Measurements from ENCODE around the gene SLIT3.

Gene SLIT3

DNA sequence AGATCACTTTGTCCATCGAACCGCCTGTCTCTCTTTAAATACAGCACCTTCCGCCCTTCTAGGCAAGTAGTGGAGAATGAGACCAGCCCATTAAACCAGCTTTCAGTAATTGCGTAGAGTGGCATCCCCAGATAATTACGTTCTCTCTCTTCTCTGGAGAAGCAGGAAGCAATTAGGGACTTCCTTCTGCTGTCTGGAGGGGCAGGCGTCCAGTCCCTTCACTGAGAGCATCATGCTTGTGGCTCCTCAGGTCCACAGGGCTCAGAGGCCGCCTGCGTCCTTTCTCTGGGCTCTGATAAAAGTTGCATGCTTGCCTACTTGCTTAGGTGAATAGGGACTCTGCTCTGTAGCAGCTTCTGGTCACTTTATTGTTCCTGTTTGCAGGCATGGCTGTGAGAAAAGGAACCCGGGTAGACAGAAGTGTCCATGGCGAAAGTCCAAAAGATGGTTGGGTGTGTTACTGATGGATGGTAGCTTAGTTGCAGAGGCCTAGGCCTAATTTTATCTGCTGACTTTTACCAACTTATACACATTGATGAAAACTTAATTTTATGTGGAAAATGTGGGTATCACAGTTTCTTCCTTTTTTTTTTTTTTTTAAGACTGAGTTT, 422.7 kb downstream of the SLIT3 start:
- no peak for DNase-seq

DNA sequence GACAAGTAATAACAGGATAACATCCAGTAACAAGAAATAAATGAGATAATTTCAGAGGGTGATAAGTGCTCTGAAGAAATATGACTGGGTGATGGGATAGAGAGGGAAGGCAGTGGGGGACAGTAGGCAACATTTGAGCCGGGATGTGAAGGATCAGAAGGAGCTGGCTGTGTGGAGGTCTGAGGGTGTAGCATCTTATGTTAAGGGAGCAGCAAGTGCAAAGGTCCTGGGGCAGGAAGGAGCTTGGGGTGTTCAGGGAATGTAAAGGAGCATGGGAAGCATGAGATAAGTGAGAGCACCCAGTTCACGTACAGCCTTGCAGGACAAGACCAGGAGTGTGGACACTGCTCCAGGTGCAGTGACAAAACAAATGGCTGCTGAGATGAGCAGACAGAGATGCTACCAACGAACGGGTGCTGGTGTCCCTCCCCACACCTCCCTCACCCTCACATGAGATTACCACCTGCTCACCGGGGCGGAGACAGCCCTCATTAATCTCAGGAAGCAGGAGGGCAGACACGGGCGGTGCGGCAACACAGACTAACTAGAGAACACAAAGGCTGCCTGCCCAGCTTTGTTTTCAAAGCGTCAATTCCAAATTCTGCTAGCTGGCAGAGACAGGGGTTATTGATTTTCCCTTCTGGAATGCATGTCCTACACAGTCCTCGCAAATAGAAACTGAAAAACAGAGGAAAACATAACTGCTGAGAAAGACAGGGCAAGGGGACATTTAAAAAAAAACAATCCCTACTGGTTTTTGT, 423.6 kb downstream of the SLIT3 start:
- no peak for DNase-seq

DNA sequence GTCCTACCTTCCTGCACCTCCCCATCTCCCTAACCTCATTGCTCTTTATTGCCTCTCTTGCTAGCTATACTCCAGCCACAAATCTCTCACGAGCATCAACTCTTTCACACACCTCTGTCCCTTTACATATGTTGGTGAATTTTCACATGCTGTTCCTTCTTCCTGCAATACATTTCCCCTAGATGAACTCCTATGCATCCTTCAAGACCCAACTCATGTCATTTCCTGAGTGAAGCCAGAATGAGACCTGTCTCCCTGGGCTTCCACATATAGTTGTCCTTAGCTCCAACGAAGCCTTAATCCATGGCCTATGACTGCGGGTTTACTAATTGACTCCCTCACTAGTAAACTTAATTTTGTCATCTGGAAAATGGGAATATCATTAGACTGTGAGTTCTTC, 424.5 kb downstream of the SLIT3 start:
- no peak for DNase-seq

DNA sequence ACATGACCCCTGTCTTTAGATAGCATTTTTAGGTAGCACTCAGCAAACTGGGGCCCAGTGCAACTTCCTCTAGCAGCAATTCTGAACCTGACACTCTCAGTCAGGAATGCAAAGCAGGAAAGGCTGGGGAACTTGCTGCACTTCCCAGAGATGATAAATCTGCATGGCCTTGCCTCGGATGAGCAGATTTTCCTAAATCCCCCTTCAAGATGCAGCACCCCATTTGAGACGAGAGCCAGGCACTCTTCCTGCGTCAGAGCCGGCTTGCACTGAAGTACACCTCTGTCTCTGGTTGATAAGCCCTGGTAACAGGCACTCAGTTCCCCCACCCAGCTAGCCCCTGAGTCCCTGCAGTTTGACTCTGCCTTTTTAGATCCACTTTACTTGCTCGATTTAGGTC, 425.1 kb downstream of the SLIT3 start:
- no peak for DNase-seq

DNA sequence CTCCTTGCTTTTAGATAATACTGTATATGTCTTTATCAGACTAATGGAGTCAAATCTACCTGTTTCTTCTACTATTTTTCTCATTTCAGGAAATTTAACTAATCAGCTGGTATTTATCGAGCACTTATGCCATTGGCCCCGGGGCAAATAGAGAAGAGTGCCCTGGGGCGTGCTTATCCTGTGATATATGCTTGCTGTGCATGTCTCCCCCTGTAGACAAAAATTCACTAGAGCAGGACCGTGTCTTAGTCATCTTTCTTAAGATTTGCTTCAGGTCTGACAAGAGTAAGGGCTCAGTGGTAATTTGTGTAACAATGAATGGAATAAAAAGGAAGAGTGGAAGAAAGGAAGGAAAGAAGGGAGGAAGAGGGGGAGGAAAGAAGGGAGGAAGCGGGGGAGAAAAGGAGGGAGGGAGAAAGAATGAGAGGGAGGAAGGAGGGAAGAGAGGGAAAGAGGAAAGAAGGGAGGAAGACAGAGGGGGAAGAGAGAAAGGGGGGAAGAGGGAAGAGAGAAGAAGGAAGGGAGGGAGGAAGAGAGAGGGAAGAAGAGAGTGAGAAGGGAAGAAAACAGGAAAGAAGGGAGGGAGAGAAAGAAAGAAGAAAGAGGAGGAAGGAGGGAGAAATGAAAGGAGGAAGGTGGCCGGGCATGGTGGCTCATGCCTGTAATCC, 426.1 kb downstream of the SLIT3 start:
- no peak for DNase-seq

DNA sequence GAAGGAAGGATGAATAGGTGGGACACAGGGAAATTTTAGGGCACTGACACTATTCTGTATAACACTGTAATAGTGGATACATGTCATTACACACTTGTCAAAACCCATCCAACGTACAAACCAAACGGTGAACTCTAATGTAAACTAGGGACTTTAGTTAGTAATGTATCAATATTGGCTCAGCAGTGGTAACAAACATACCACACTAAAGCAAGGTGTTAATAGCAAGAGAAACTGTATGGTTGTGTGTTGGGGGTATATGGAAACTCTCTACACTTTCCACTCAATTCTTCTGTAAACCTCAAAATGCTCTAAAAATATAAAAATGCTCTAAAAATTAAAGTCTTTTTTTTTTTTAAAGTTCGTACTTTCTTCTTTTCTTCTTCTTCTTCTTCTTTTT, 428.7 kb downstream of the SLIT3 start:
- no peak for DNase-seq

DNA sequence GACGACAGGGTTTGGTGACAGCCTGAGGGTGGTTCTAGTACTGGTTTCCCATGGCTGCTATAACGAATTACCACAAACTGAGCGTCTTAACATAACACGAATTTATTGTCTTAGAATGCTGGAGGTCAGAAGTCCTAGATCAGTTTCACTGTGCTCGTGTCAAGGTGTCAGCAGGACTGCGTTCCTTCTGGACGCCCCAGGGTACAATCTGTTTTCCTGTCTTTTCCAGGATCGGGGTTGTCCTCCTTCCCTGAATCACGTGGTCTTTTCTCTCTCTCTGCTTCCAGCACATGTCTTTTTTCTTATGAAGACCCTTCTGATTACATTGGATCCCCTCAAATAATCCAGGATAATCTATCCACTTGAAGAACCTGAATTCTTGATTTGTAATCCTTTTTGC, 430.0 kb downstream of the SLIT3 start:
- DNase-seq: no peak

DNA sequence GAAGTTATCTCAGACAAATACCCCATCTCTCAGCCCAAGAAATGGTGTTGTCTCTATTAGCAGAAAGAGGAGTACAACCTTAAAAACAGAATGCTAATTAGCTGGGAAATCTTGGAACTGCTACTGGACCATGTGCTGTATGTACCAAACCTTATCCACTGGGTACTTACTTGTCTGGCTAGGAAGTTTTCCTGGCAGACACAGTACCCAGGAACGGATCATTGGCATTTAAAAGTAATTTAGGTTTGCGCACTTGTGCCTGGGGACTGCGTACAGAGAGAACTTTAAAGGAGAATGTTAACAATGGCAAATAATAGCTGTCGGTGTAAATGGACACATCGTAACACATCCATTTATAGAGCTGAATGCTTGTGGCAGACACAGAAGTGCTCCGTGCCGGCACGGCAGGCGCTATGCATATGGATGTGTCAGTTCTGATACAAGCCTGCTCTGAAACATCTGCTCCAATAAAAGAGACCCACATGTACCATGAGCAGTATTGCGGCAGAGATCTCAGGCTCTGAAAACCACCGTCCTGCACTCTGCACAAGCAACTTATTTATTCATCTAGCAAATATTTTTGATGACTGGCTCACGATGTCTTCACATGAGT, 431.2 kb downstream of the SLIT3 start:
- no peak for DNase-seq

DNA sequence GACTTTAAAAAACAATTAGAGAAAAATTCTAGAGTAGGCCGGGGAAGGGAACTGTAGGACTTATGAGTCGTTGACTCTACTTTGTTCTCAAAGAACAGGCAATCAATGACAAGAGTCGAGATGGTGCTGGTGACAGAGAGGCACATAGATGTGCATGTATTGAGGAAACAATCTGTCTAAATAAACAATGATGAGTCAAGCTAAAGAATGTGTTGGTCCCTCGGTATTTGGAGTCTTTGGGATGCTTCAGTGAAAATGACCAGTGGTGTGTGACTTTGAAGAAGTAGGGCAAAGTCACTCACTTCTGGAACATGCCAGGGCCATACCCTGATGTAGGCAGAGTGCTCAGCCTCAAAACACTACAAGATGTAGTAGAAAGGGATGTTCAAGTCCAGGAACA, 433.7 kb downstream of the SLIT3 start:
- no peak for DNase-seq

DNA sequence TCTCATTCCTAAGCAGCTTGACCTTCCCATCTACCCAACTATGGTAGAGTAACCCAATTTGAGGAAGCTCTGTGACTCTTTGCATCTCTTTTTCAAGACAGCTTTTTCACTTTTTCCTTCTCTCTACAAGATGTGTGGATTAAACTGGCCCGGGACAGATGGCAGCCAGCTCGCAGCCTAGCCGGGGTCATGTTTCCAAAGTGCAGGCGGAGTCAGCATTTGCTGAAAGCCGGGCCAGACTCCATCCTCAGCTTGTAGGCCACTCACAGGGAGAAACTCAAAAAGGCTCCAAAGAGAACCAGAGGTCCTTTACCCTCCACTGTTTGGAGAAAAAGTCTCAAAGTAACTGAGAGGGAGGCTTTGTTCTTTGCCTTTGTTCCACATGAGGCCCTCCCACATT, 435.0 kb downstream of the SLIT3 start:
- no peak for DNase-seq

DNA sequence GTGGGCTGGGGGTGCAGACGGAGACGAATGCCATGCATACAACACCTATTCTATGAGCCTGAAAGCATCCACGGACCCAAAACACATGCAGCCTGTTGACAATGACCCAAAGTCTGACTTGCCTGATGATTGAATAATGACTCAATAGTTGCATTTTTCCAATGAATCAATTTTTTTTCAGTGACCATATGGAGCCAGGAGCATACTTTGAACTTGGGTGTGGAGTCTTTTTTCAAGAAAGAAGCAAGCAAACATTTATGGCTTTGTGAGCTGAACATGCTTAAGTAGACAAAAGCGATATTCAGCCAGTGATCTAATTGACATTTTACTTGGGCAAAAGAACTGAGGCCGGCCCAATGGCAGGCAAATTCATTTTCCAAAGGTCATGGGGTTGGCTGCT, 437.9 kb downstream of the SLIT3 start:
- no peak for DNase-seq

DNA sequence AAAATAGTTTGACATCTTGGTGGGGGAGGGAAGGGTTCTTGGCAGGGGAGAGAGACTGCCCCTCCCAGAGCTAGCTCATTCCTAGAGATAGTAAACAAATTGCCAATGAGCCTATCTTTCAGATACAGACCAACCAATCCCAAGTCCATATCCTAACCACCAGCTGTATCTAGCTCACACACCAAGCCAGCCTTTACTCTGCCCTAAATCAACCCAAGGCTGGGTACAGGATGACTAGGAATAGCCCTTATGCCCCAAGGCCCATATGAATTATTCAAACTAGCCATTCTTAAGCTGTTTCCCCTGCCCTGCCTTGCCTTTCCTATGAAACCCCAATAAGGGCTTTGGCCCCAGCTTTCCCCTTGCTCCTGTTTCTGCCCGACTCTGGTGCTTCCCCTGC, 440.4 kb downstream of the SLIT3 start:
- no peak for DNase-seq

DNA sequence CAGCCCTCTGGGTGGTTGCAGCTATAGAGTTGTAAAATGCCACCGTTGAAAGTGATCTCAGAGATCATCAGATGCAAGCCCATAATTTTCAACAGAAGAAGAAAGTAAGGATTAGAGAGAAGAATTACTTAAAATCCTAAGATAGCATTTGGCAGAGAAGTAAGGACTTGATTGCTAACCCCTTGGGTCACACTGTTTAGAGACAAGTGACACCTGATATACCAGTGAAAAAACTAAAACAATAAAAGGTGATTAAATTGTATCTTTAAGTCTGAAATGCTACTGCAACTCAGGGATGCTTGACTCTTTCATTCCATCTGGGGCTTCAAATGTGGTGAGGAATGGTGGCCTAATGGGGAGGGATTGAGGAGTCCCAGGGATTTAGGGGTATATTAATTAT, 440.9 kb downstream of the SLIT3 start:
- DNase-seq: no peak

DNA sequence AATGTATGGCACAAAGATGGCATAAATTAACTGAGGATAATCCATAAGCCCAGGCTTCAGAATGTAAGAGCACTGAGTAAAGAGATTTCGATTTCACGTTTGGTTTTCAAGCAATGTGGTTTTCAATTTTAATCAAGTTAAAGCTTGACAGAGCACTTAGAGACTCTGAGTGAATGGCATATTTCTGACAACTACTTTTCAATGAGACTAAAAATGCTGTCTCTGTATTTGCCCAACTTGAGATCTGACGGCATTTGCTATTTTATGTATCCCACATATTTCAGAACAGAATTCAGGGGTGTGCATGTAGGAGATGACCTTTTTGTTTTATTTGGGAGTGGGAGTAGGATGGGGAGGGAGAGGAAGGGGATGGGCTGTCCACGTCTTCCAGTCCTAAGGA, 441.5 kb downstream of the SLIT3 start:
- no peak for DNase-seq

DNA sequence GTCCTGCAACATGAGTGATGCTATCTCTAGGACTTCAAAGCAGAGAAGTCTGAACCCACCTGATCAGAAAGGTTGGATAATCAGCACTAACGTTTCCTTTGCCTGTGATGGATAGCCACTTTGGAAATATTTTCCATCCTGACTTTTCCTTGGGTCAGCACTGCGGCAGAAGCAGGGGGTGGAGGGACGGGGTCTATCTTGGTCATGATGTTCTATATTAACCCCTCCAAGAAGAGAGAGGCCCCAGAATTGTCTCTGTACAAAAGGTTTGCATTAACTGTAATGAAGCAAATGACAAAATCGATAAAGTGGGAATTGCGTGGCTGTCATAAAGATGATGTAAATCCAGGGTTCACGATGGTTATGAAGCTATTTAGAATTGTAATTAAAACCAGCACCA, 441.9 kb downstream of the SLIT3 start:
- DNase-seq: no peak

DNA sequence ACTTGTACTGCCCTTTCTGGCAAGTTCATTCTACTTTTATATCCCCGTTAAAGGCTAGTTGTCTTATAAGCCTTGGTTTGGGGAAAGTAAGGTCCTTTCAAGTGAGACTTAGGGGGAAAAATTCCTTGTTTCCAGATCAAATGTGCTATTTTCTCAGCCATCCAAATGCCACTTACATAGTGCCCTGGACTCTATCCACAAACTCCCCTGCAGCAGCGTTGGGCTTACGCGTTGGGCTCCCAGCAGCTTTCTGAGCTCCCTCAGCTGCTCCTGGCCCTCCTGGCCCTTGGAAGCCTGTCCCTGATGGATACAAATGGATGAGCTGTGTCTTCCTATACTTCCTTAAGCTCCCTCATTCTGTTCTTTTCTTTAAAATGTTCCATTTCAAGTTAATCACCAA, 442.6 kb downstream of the SLIT3 start:
- no peak for DNase-seq

DNA sequence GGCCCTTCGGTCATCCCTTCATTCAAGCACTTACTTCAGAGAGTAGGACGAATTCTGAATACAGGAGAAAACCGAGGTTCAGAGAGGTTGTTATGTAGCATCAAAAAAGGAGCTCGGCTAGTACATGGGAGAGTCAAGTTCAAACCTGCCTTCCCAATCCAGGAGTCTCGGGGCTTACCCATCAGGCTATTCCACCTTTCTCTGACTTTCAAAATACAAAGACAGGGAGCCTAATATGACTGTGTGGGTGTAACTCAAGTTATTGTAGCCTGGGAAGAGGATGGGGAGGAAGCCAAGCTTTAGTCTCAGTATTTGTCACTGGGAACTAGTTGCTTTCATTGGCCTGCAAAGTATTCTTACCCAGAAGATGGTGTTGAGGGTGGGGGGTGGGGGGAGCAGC, 447.0 kb downstream of the SLIT3 start:
- no peak for DNase-seq

DNA sequence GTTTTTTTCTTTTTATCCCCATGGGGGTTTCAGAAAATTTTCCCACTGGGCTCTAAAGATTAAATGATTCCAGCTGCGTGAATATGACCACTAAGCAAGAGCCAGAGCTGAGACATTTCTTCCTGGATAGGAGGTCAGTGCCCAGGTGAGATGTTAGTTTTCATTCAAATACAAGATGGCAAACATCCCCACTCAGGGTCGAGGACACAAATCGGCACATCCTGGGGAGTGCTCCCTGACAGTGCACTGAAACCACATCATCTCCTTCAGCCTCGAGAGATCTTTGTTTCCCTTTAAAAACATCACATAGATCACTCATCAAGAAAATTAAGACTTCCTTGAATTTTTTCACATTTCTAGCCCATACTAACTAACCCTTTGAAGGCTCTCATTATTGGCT, 448.6 kb downstream of the SLIT3 start:
- no peak for DNase-seq

DNA sequence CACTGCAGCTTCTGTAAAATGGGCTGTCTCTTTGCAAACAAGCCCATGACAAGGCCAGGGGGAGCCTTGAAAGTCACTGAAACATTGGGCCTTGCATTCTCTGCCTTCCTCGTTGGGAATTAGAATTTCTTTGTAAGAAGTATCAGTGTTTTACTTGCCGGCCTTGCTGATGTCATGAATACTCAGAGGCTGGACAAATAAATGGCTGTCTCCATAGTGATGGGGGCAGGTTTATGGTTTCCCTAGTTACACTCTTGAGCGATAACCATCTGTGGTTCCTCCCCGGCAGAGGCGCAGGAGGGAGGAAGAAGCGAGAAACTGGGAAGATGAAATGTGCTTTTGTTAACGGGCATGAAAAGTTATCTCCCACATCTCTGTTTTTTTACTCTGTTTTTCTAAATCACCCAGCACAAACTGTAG, 449.0 kb downstream of the SLIT3 start:
- no peak for DNase-seq

DNA sequence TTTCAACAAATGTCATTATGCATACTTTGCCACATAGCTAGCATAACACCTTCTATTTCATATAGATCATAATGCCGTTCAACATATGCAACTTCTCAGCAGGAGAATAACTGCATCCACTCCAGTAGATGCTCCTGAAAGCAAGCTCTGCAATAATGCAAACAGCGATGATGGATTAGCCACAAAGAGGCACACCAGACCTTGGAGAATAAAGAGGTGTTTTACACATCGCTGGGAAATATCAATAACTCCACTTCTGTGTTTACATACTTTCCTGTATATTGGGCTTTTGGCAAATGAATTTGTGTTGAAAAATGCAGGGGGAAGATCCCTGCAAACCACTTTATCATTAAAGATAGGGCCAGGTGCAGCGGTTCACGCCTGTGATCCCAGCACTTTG, 450.3 kb downstream of the SLIT3 start:
- DNase-seq: no peak

DNA sequence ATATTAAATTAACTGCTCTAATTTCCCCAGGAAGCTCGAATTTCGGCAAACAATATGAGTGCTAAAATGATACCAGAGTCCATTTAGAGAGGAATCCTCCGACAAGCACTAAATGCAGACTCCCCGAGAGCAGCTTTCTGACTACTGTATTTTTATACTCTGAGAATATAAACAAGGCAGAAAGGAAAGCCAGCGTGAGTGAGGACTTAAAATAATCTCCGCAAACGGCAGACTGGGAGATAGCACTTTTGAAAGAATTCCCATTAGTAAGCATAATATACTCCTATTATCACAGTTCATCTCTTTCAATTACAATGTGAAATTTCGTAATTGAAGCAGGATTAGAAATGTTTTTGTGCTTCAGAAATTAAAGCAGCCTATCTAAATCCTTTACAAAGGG, 452.4 kb downstream of the SLIT3 start:
- DNase-seq: no peak

DNA sequence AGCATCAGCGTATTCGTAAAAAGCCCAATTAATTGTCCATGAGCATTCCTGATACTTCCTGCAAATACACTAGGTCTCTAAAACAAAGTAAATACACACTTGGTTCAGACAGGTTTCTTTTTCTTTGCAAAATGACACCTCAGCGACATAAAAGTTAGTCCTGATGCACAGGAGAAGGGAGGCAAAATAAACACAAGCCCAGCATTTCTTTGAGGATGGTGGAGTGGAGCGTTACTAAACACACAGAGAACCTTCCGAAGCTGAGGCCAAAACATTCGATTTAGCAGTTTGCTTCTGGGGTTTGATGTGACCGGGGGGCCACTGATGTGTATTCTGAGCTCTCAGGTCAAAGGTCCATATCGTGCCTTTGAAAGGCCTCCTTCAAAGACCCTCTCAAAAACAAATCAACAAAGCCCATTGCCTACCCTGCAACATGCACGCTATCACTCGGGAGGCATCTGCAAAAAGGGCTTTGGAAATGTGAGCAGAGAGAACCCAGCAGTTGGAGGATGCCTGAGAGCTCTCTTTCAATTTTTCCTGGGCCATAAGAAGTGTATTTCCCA, 453.3 kb downstream of the SLIT3 start:
- DNase-seq: no peak

DNA sequence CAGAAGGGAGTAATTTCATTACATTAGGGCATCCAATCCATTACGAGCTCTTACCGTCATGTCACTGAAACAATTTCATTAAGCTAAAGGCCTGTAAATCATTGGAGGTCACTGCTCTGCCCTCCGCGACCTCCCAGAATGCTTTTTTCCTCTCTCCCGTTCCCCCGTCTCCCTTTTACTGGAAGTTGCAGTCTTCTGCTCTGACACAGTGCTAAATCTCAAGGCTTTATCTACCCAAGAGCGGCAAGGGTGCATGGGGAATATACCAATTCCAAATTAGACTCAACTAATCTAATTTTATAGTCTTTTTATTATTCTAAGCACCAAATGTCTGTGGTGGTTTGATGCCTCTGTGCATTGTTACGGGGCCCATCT, 456.0 kb downstream of the SLIT3 start:
- no peak for DNase-seq

Data from activated CD8-positive, alpha-beta memory T cell treated with anti-CD3 and anti-CD28 coated beads, Interleukin-2, amount 50 U/mL, for 4 hours (primary cell).